Activated CD4-positive, alpha-beta T cell treated with anti-CD3 and anti-CD28 coated beads, Interleukin-2, amount 10 ng/mL, durations not matched to agents 24 days and 14 days (primary cell): ENCODE measurements around the gene NT5M. TPM values are rescaled to one million over a fixed set of nuclear protein-coding genes. Genes with fewer than 3 reads are reported as not detected.
"Not testable (repeated sequence)": the region's sequence is repeated elsewhere in the genome, so short reads cannot be mapped to it uniquely, and the experiment has no call there.

ENCODE experiments used
- DNase-seq: peaks from one replicate; pipeline ENCODE4 v3.0.0; 2022
- H3K27ac Mint-ChIP-seq: one replicate; pipeline ENCODE4 v1.8.0; 2022; ENCODE audit warnings: mild to moderate bottlenecking, mixed read lengths
- H3K27me3 Mint-ChIP-seq: one replicate; pipeline ENCODE4 v1.8.0; 2022; ENCODE audit warnings: mixed read lengths
- H3K36me3 Mint-ChIP-seq: one replicate; pipeline ENCODE4 v1.8.0; 2022; ENCODE audit warnings: low read depth, mild to moderate bottlenecking, mixed read lengths
- H3K4me1 Mint-ChIP-seq: one replicate; pipeline ENCODE4 v1.8.0; 2021; ENCODE audit warnings: mixed read lengths
- H3K4me3 Mint-ChIP-seq: one replicate; pipeline ENCODE4 v1.8.0; 2022; ENCODE audit warnings: mild to moderate bottlenecking, moderate library complexity, mixed read lengths
- H3K9me3 Mint-ChIP-seq: one replicate; pipeline ENCODE4 v1.8.0; 2021; ENCODE audit warnings: mixed read lengths
- intact Hi-C: fragments of 100-400 bp; cut with micrococcal nuclease; formaldehyde crosslinking; loops from one replicate; pipeline ENCODE4 v1.15.1; 2023
- total RNA-seq: library from RNA; stranded (reverse); gene quantifications from 2 replicates; pipeline ENCODE4 v1.2.3, GENCODE V29; 2022

The NT5M gene
- total RNA-seq, result 7.1 and 8.1 TPM in 2 replicates

GRCh38 chr17:17303010-17303846 is at the start of gene NT5M:
Gene NT5M, plus strand, starts transcription at chr17:17303373. Its CDS starts 178 bp downstream, at chr17:17303551.
- peak within 1 kb of the TSS; percentile 92 for H3K27ac Mint-ChIP-seq
- H3K27me3 Mint-ChIP-seq, result no peaks in the 10 kb centered on the region
- peaks cover 30% of the 10 kb centered on the region for H3K4me1 Mint-ChIP-seq
- intact Hi-C loops, result loop anchor here (1.0 to 5.0 kb wide), 2 partner anchors 23 to 121 kb away; no protein-coding TSS in a partner anchor
- DNase-seq, result peak; percentile 94
- H3K4me3 Mint-ChIP-seq, result peak within 1 kb of the TSS; percentile 89
- H3K9me3 Mint-ChIP-seq, result no peaks in the 10 kb centered on the region
- H3K36me3 Mint-ChIP-seq, result peaks cover 3% of the 10 kb centered on the region

- Mint-ChIP-seq H3K4me3 (no peak overlapping the region), H3K9me3 (no peaks in the 10 kb centered on the region), H3K27me3 (no peaks in the 10 kb centered on the region), H3K36me3 (peaks cover 56% of the 10 kb centered on the region), H3K27ac (no peak overlapping the region), H3K4me1 (no peaks in the 10 kb centered on the region)
- intact Hi-C loops, result no loop called here
- no peak for DNase-seq
These were observed 49.8 kb upstream of the NT5M start for GRCh38 chr17:17253406-17253805.

GRCh38 chr17:17254036-17254435 is 49.1 kb upstream of the NT5M start:
- H3K9me3 Mint-ChIP-seq, result no peaks in the 10 kb centered on the region
- peaks cover 58% of the 10 kb centered on the region for H3K36me3 Mint-ChIP-seq

GRCh38 chr17:17255689-17256088 is 47.5 kb upstream of the NT5M start:
- DNase-seq, H3K27me3 Mint-ChIP-seq, intact Hi-C loops, H3K9me3 Mint-ChIP-seq, H3K4me1 Mint-ChIP-seq, H3K27ac Mint-ChIP-seq, H3K4me3 Mint-ChIP-seq: not testable (repeated sequence)
- H3K36me3 Mint-ChIP-seq, result peaks cover 64% of the 10 kb centered on the region

More at GRCh38 chr17:17254036-17254435, 49.1 kb upstream of the NT5M start:
- Mint-ChIP-seq H3K27me3 (no peaks in the 10 kb centered on the region), H3K4me3 (no peak overlapping the region), H3K27ac (no peak overlapping the region), H3K4me1 (no peaks in the 10 kb centered on the region)
- intact Hi-C loops, result no loop called here
- no peak for DNase-seq

GRCh38 chr17:17256316-17256715 is 46.9 kb upstream of the NT5M start:
- peaks cover 68% of the 10 kb centered on the region for H3K36me3 Mint-ChIP-seq
- H3K4me3 Mint-ChIP-seq, result no peak overlapping the region
- H3K27ac Mint-ChIP-seq, result no peak overlapping the region

GRCh38 chr17:17258011-17258410 is 45.2 kb upstream of the NT5M start:
- Mint-ChIP-seq H3K27ac (no peak overlapping the region), H3K36me3 (peaks cover 67% of the 10 kb centered on the region)

More at GRCh38 chr17:17256316-17256715, 46.9 kb upstream of the NT5M start:
- H3K9me3 Mint-ChIP-seq, result no peaks in the 10 kb centered on the region
- intact Hi-C loops, result no loop called here
- no peaks in the 10 kb centered on the region for H3K27me3 Mint-ChIP-seq
- no peaks in the 10 kb centered on the region for H3K4me1 Mint-ChIP-seq
- DNase-seq, result no peak

GRCh38 chr17:17258998-17259397 is 44.2 kb upstream of the NT5M start:
- no peaks in the 10 kb centered on the region for H3K9me3 Mint-ChIP-seq
- no peaks in the 10 kb centered on the region for H3K4me1 Mint-ChIP-seq
- no peak overlapping the region for H3K4me3 Mint-ChIP-seq
- H3K36me3 Mint-ChIP-seq, result peaks cover 65% of the 10 kb centered on the region
- DNase-seq, result no peak
- intact Hi-C loops, result no loop called here
- H3K27me3 Mint-ChIP-seq, result no peaks in the 10 kb centered on the region
- no peak overlapping the region for H3K27ac Mint-ChIP-seq

More at GRCh38 chr17:17258011-17258410, 45.2 kb upstream of the NT5M start:
- intact Hi-C loops, result no loop called here
- Mint-ChIP-seq H3K27me3 (no peaks in the 10 kb centered on the region), H3K9me3 (no peaks in the 10 kb centered on the region), H3K4me1 (no peaks in the 10 kb centered on the region), H3K4me3 (no peak overlapping the region)
- no peak for DNase-seq

GRCh38 chr17:17264430-17264829 is 38.7 kb upstream of the NT5M start:
- no peak for DNase-seq
- peaks cover 51% of the 10 kb centered on the region for H3K36me3 Mint-ChIP-seq
- no peaks in the 10 kb centered on the region for H3K27me3 Mint-ChIP-seq
- peaks cover 2% of the 10 kb centered on the region for H3K4me1 Mint-ChIP-seq
- no peak overlapping the region for H3K4me3 Mint-ChIP-seq
- intact Hi-C loops, result no loop called here
- H3K27ac Mint-ChIP-seq, result no peak overlapping the region
- no peaks in the 10 kb centered on the region for H3K9me3 Mint-ChIP-seq

GRCh38 chr17:17269926-17270773 is 33.0 kb upstream of the NT5M start:
- Mint-ChIP-seq H3K9me3 (no peaks in the 10 kb centered on the region), H3K27me3 (no peaks in the 10 kb centered on the region), H3K4me3 (no peak overlapping the region), H3K4me1 (no peaks in the 10 kb centered on the region), H3K36me3 (peaks cover 39% of the 10 kb centered on the region), H3K27ac (peak overlapping the region; percentile 29)
- intact Hi-C loops, result no loop called here
- peak; percentile 71 for DNase-seq

- Mint-ChIP-seq H3K27ac (peak overlapping the region; percentile 81), H3K9me3 (no peaks in the 10 kb centered on the region), H3K4me3 (no peak overlapping the region), H3K36me3 (peaks cover 25% of the 10 kb centered on the region), H3K27me3 (no peaks in the 10 kb centered on the region), H3K4me1 (peaks cover 23% of the 10 kb centered on the region)
- intact Hi-C loops, result no loop called here
- DNase-seq, result no peak
These were observed 27.2 kb upstream of the NT5M start for GRCh38 chr17:17275971-17276370.

- peaks cover 33% of the 10 kb centered on the region for H3K4me1 Mint-ChIP-seq
- H3K9me3 Mint-ChIP-seq, H3K27me3 Mint-ChIP-seq, DNase-seq, H3K27ac Mint-ChIP-seq, intact Hi-C loops, H3K4me3 Mint-ChIP-seq: not testable (repeated sequence)
- peaks cover 25% of the 10 kb centered on the region for H3K36me3 Mint-ChIP-seq
These were observed 25.7 kb upstream of the NT5M start for GRCh38 chr17:17277431-17277830.

- Mint-ChIP-seq H3K27ac (peak overlapping the region; percentile 40), H3K4me1 (peaks cover 33% of the 10 kb centered on the region), H3K27me3 (peaks cover 2% of the 10 kb centered on the region), H3K36me3 (peaks cover 15% of the 10 kb centered on the region), H3K9me3 (no peaks in the 10 kb centered on the region), H3K4me3 (peak overlapping the region; percentile 97)
- intact Hi-C loops, result no loop called here
- no peak for DNase-seq
These were observed 23.9 kb upstream of the NT5M start for GRCh38 chr17:17279316-17279715.

- Mint-ChIP-seq H3K9me3 (no peaks in the 10 kb centered on the region), H3K36me3 (peaks cover 12% of the 10 kb centered on the region), H3K4me1 (peaks cover 33% of the 10 kb centered on the region), H3K4me3 (peak within 1 kb of the TSS; percentile 97), H3K27me3 (peaks cover 2% of the 10 kb centered on the region), H3K27ac (peak within 1 kb of the TSS; percentile 93)
- intact Hi-C loops, result loop anchor here (1.0 to 5.0 kb wide), 3 partner anchors 22 to 74 kb away; partner anchors contain the start of genes FLCN, NT5M and PLD6
- peak; percentile 99 for DNase-seq
These were observed 22.3 kb upstream of the NT5M start, which contains the start of gene COPS3 for GRCh38 chr17:17280613-17281549. Gene COPS3, minus strand, starts transcription at chr17:17281246. Its CDS starts 60 bp downstream, at chr17:17281186.
